Fibroblast of lung (primary cell): ENCODE measurements around the gene MIPOL1. TPM values are rescaled to one million over a fixed set of nuclear protein-coding genes. Genes with fewer than 3 reads are reported as not detected.

Experiments
- DNase-seq, 2 donors: peaks; one replicate each; pipeline versions ENCODE4 v3.0.0 to v3.0.0-alpha.2; 2010; ENCODE audit warnings: low read depth in 2 of 2
- H2AFZ ChIP-seq: 2 replicates; pipeline ENCODE4 v1.5.1; 2012; ENCODE audit warnings: low read length, control low read depth, inconsistent platforms
- H3K27ac ChIP-seq: 2 replicates; pipeline ENCODE4 v1.5.1; 2011; ENCODE audit warnings: low read length, control low read depth; ENCODE audit not compliant: insufficient read depth
- H3K27me3 ChIP-seq: 2 replicates; pipeline ENCODE4 v1.5.1; 2011; ENCODE audit warnings: mild to moderate bottlenecking, low read length; ENCODE audit not compliant: control insufficient read depth, insufficient read depth
- H3K36me3 ChIP-seq: 2 replicates; pipeline ENCODE4 v1.5.1; 2011; ENCODE audit warnings: low read length; ENCODE audit not compliant: control insufficient read depth, insufficient read depth
- H3K4me1 ChIP-seq: 2 replicates; pipeline ENCODE4 v1.5.1; 2011; ENCODE audit warnings: low read length; ENCODE audit not compliant: control insufficient read depth, insufficient read depth; ENCODE audit errors: extremely low read depth
- H3K4me2 ChIP-seq: 2 replicates; pipeline ENCODE4 v1.5.1; 2011; ENCODE audit warnings: low read length, control low read depth; ENCODE audit not compliant: insufficient read depth; ENCODE audit errors: extremely low read depth
- H3K4me3 ChIP-seq, 4 experiments: fragments of 200-600 bp in 1 of 4; sonication (generic) in 1 of 4; replicated peaks in 1 of 4; 2 replicates each; pipeline ENCODE4 v1.5.1; 2011 to 2016; ENCODE audit warnings: low read length in 4 of 4, low read depth in 3 of 4, mild to moderate bottlenecking in 3 of 4, control low read depth in 2 of 4, inconsistent platforms in 1 of 4, mixed read lengths in 1 of 4; ENCODE audit not compliant: insufficient read depth in 1 of 4; ENCODE audit errors: control extremely low read depth in 1 of 4
- H3K79me2 ChIP-seq: 2 replicates; pipeline ENCODE4 v1.5.1; 2012; ENCODE audit warnings: mild to moderate bottlenecking, low read length, inconsistent platforms; ENCODE audit not compliant: control insufficient read depth, insufficient read depth
- H3K9ac ChIP-seq: 2 replicates; pipeline ENCODE4 v1.5.1; 2011; ENCODE audit warnings: mild to moderate bottlenecking, low read length, control low read depth; ENCODE audit not compliant: insufficient read depth
- H3K9me3 ChIP-seq: 2 replicates; pipeline ENCODE4 v1.5.1; 2012; ENCODE audit warnings: low read depth, low read length; ENCODE audit not compliant: control insufficient read depth, insufficient read depth
- H4K20me1 ChIP-seq: 2 replicates; pipeline ENCODE4 v1.5.1; 2011; ENCODE audit warnings: low read length; ENCODE audit not compliant: control insufficient read depth, insufficient read depth; ENCODE audit errors: extremely low read depth
- EZH2 ChIP-seq: IDR thresholded peaks from 2 replicates; pipeline ENCODE4 v1.5.1; 2012; ENCODE audit warnings: low read length, control low read depth, mild to moderate bottlenecking; ENCODE audit errors: missing control alignments
- polyA plus RNA-seq, 2 donors: library from polyadenylated mRNA; depleted of rRNA in 1 of 2; stranded (reverse) in 1 of 2; unstranded in 1 of 2; fragments of >200 nt; gene quantifications; 2 replicates each; pipeline ENCODE4 v1.2.1, GENCODE V29; 2011 to 2012; ENCODE audit warnings: missing spikeins in 1 of 2
- total RNA-seq: library from RNA; depleted of rRNA; stranded (reverse); fragments of >200 nt; gene quantifications from 2 replicates; pipeline ENCODE4 v1.2.1, GENCODE V29; 2014
- TF ChIP-seq, protein P1 (sequence below), 2 donors: IDR thresholded peaks in 1 of 2; conservative IDR thresholded peaks in 1 of 2; 1 replicate in 1 of 2; 2 replicates in 1 of 2; pipeline ENCODE4 v1.5.1; 2011 to 2012; ENCODE audit warnings: low read length in 2 of 2, control low read depth in 1 of 2, inconsistent platforms in 1 of 2, low read depth in 1 of 2, mild to moderate bottlenecking in 1 of 2

MIPOL1 gene
- total and polyA plus RNA-seq, 2 donors (not counting 1 experiment from before 2014, with no cell fraction given) = 6.4 to 8.6 TPM

DNA sequence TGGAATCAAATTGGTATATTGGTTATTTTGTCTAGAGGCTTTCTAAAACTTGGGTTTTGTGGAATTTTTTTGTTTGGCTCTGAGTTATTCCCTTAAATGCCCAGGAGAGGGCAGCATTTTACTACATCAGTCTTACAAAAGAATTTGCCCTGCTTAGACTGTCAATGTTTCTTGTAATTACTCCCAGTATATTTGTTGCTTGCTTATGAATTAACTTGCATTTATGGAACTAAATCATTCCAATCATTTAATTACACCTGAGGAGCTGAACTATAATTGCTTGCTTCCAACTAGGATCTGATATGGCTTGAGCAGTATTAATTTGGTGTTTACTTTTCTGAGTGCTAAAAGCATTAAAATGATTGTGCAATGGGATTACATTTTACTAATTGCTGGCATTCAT is 48.7 kb downstream of the MIPOL1 start:
- H3K79me2 ChIP-seq = no peaks in the 10 kb centered on the region
- no peaks in the 10 kb centered on the region for H4K20me1 ChIP-seq
- no peaks in the 10 kb centered on the region for H3K27me3 ChIP-seq
- no peaks in the 10 kb centered on the region for H3K4me1 ChIP-seq
- DNase-seq = peak; percentile 35 to 77
- H2AFZ ChIP-seq = no peak overlapping the region
- H3K9ac ChIP-seq = no peak overlapping the region
- TF ChIP-seq EZH2 = no peak
- TF ChIP-seq, protein P1, sequence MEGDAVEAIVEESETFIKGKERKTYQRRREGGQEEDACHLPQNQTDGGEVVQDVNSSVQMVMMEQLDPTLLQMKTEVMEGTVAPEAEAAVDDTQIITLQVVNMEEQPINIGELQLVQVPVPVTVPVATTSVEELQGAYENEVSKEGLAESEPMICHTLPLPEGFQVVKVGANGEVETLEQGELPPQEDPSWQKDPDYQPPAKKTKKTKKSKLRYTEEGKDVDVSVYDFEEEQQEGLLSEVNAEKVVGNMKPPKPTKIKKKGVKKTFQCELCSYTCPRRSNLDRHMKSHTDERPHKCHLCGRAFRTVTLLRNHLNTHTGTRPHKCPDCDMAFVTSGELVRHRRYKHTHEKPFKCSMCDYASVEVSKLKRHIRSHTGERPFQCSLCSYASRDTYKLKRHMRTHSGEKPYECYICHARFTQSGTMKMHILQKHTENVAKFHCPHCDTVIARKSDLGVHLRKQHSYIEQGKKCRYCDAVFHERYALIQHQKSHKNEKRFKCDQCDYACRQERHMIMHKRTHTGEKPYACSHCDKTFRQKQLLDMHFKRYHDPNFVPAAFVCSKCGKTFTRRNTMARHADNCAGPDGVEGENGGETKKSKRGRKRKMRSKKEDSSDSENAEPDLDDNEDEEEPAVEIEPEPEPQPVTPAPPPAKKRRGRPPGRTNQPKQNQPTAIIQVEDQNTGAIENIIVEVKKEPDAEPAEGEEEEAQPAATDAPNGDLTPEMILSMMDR (conservative IDR thresholded peaks at IDR 0.05 in 1 of 2, IDR thresholded peaks at IDR 0.05 in 1 of 2; ENCODE audit: low read depth in 1 of 2, low read length in 2 of 2) = peak; percentile 63 to 72
- H3K4me3 ChIP-seq = no peak overlapping the region
- no peak overlapping the region for H3K27ac ChIP-seq
- H3K9me3 ChIP-seq = no peaks in the 10 kb centered on the region
- H3K36me3 ChIP-seq = no peaks in the 10 kb centered on the region
- no peak overlapping the region for H3K4me2 ChIP-seq

DNA sequence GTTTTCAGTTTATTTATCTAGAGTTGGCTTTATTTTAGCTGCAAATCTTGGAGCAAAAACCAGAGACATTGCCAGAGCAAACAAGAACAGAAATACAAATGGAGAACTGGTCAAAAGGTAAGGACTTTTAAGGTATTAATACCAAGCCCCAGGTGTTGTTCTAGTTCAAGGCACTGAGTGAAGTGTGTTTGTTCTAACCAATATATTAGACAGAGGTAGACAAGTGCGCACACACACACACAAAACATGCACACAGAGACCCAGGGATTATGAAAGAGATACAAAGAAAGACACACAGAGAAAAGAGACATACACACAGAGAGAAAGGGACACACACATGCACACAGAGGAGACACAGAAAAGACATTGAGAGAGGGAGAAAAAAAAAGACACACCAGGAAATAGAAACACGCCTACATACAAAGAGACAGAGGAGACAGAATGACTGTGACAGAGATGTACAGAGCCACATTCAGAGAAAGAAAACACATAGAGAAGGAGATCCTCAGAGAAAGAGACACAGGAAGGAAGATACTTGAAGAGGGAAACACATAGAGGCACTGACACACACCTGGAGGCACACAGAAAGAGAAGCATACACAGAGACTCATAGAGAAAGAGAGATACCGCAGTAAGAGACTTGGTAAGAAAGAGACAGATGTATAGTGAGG is 50.2 kb downstream of the MIPOL1 start:
- Histone ChIP-seq H3K4me2 (no peak overlapping the region), H3K4me3 (no peak overlapping the region), H3K4me1 (no peaks in the 10 kb centered on the region), H3K27me3 (no peaks in the 10 kb centered on the region), H3K9ac (no peak overlapping the region), H4K20me1 (no peaks in the 10 kb centered on the region), H3K27ac (no peak overlapping the region), H3K9me3 (no peaks in the 10 kb centered on the region), H3K79me2 (no peaks in the 10 kb centered on the region), H2AFZ (no peak overlapping the region), H3K36me3 (no peaks in the 10 kb centered on the region)
- TF ChIP-seq EZH2 = no peak
- TF ChIP-seq, protein P1 (conservative IDR thresholded peaks at IDR 0.05 in 1 of 2, IDR thresholded peaks at IDR 0.05 in 1 of 2; ENCODE audit: low read depth in 1 of 2, low read length in 2 of 2) = no peak
- DNase-seq = no peak

GRCh38 chr14:37251775-37252174 is 54.0 kb downstream of the MIPOL1 start:
- H3K79me2 ChIP-seq = no peaks in the 10 kb centered on the region
- H3K4me2 ChIP-seq = no peak overlapping the region
- no peak for TF ChIP-seq EZH2
- TF ChIP-seq, protein P1 (conservative IDR thresholded peaks at IDR 0.05 in 1 of 2, IDR thresholded peaks at IDR 0.05 in 1 of 2; ENCODE audit: low read depth in 1 of 2, low read length in 2 of 2) = no peak
- no peaks in the 10 kb centered on the region for H3K36me3 ChIP-seq
- no peak overlapping the region for H3K4me3 ChIP-seq
- H3K9me3 ChIP-seq = no peaks in the 10 kb centered on the region
- H3K9ac ChIP-seq = no peak overlapping the region
- H3K27ac ChIP-seq = no peak overlapping the region
- DNase-seq = peak in 1 of 2 donors; percentile 13
- H3K4me1 ChIP-seq = peaks cover 2% of the 10 kb centered on the region
- H2AFZ ChIP-seq = no peak overlapping the region
- H4K20me1 ChIP-seq = no peaks in the 10 kb centered on the region
- no peaks in the 10 kb centered on the region for H3K27me3 ChIP-seq
